Tibial nerve (tissue), 4 donors: Measurements from ENCODE around the gene TAOK3.

ENCODE experiments used
- CTCF ChIP-seq, 5 experiments: fragments of 200-600 bp in 3 of 5; fragments of 450-650 bp in 2 of 5; sonication (generic) in 3 of 5; IDR thresholded peaks; one replicate each; pipeline ENCODE4 v1.5.1; 2016 to 2019; ENCODE audit warnings: antibody characterized with exemption in 5 of 5, mild to moderate bottlenecking in 3 of 5, moderate library complexity in 2 of 5
- EP300 ChIP-seq, 2 donors: sonication (generic); formaldehyde crosslinking; IDR thresholded peaks; one replicate each; pipeline ENCODE4 v1.6.1; 2017; ENCODE audit warnings: antibody characterized with exemption in 2 of 2, mild to moderate bottlenecking in 1 of 2
- POLR2A ChIP-seq, 2 donors: fragments of 450-650 bp; IDR thresholded peaks; one replicate each; pipeline ENCODE4 v1.6.1; 2017; ENCODE audit warnings: antibody characterized with exemption in 2 of 2, mild to moderate bottlenecking in 2 of 2, moderate library complexity in 2 of 2

DNA sequence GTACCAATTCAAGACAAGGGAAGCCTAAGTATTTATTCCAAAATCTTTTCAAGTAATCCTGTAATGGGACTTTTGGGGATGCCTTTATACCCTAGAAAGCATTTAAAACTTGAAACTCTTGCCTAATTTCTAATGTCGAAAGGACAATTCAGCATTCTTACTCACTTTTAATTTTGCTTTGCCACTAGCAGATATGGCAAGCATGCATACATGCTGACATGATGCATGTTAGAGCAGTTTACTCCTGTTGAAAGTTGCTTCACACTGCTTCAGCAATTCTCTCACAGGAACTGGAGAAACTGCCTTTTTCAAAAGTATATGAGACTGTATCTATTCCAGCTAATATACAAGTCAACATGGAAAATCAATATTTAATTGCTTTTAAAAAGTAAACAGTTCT lies 79.9 kb downstream of the TAOK3 start:
- TF ChIP-seq CTCF (IDR thresholded peaks at IDR 0.05): no peak
- no peak for TF ChIP-seq POLR2A (IDR thresholded peaks at IDR 0.05)
- no peak for TF ChIP-seq EP300 (IDR thresholded peaks at IDR 0.05)
